Erythroblast (primary cell): ENCODE results near the gene DDX41.

Experiments
- GATA1 ChIP-seq: IDR thresholded peaks from 2 replicates; pipeline ENCODE4 v1.6.1; 2011; ENCODE audit warnings: low read depth, mild to moderate bottlenecking, control low read depth, low read length, moderate library complexity
- POLR2A ChIP-seq: IDR thresholded peaks from 2 replicates; pipeline ENCODE4 v1.6.1; 2011; ENCODE audit warnings: mild to moderate bottlenecking, low read length

- no peak for TF ChIP-seq POLR2A
- no peak for TF ChIP-seq GATA1
These were observed 4.7 kb downstream of the DDX41 start for GRCh38 chr5:177511796-177512675.
